GM18907 (cell line): ENCODE measurements around the gene DENND10.
"Not testable (repeated sequence)": the region's sequence is repeated elsewhere in the genome, so short reads cannot be mapped to it uniquely, and the experiment has no call there.

Experiments
- ATAC-seq: cut with Tn5 transposase; IDR thresholded peaks from one replicate; pipeline ENCODE4 v1.9.1; 2021; ENCODE audit warnings: mild to moderate bottlenecking, moderate library complexity; ENCODE audit not compliant: unreplicated experiment

The DENND10 gene

DNA sequence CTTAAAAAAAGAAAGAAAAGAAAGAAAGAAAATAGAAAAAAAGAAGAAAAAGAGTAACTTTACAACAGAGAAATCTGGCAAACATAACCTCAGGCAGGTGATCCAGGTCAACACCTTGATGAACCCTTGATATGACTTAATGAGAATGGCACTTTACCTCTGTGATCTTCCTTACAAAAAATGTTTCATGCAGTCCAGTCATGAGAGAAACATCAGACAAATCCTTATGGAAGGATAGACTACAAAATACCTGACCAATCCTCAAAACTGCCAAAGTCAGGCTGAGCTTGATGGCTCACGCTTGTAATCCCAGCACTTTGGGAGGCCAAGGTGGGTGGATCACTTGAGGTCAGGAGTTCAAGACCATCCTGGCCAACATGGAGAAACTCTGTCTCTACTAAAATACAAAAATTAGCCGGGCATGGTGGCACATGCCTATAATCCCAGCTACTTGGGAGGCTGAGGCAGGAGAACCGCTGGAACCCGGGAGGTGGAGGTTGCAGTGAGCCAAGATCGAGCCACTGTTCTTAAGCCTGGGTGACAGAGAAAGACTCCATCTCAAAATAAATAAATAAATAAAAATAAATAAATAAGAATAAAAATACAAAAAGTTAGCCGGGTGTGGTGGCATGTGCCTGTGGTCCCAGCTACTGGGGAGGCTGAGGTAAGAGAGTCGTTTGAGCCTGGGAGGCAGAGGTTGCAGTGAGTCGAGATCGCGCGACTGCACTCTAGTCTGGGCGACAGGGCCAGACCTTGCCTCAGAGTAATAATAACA, 7.1 kb upstream of the DENND10 start:
- not testable (repeated sequence) for ATAC-seq

DNA sequence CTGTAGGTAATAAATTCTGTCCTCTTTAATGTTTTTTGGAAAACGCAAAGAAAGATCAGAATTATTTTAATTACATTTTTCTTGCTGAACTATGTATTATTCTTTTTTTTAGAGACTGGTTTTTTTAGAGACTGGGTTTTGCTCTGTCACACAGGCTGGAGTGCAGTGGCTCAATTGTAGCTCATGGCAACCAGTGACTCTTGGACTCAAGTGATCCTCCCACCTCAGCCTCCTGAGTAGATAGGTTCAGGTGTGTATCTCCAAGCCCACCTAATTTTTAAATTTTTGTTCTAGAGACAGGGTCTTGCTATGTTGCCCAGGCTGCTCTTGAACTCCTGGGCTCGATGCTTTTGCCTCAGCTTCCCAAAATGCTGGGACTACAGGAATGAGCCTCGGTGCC, 5.3 kb upstream of the DENND10 start:
- ATAC-seq = no peak

GRCh38 chr10:119100434-119101238, 3.3 kb upstream of the DENND10 start:
- ATAC-seq = no peak

GRCh38 chr10:119101366-119102098, 2.4 kb upstream of the DENND10 start:
- no peak for ATAC-seq

- no peak for ATAC-seq
Observed at GRCh38 chr10:119103241-119103902, 541 bp upstream of the DENND10 start.

DNA sequence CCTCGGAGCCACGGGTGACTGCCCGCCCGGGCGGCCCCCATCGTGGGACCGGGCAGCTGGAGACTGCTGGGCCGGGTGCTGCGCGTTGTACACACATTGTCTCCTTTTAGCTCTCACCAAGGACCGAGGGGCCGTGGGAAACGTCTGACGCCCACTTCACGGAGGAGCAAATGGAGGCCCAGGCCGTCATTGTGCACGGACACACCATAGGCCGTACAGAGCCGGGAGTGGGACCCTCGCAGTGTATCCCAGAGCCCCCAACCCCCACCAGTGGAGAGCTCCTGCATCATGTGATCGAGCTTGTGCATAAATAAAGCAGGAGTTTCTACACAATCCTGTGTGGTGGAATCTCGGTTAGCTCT, 722 bp downstream of the DENND10 start:
- ATAC-seq = peak; percentile 46

- no peak for ATAC-seq
Observed at GRCh38 chr10:119105155-119105554, 1.2 kb downstream of the DENND10 start.

DNA sequence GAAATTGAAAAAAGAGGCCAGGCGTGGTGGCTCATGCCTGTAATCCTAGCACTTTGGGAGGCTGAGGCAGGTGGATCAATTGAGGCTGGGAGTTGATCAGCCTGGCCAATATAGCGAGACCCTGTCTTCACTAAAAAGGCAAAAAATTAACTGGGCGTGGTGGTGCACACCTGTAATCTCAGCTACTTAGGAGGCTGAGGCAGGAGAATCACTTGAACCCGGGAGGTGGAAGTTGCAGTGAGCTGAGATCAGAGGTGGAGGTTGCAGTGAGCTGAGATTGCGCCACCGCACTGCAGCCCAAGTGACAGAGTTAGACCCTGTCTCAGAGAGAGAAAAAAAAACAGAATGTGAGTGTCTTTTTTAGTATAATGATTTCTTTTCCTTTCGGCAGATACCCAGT, 2.0 kb downstream of the DENND10 start:
- ATAC-seq = not testable (repeated sequence)

DNA sequence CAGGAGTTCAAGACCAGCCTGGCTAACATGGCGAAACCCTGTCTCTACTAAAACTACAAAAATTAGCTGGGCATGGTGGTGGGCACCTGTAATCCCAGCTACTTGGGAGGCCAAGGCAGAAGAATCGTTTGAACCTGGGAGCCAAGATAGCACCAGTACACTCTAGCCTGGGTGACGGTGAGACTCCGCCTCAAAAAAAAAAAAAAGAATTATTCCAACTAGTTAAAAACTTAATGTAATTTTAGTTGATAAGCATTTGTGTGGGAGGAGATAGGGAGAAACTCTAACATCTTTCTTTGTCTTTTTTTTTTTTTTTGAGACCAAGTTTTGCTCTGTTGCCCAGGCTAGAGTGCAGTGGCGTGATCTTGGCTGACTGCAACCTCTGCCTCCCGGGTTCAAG, 3.2 kb downstream of the DENND10 start:
- not testable (repeated sequence) for ATAC-seq

DNA sequence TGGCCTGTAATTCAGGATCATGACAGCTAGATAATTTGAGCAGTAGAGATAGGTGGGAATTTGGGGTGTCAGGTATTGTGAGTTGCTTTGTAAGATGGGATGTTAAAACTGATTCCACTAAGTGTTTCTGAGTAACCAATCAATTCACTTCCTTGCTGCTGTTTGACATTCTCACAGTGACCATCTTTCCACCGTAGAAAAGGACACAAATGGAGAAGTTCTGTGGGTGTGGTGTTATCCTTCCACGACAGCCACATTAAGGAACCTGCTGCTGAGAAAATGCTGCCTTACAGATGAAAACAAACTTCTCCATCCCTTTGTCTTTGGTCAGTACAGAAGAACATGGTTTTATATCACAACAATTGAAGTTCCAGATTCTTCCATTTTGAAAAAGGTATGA, 3.9 kb downstream of the DENND10 start:
- not testable (repeated sequence) for ATAC-seq

- ATAC-seq = no peak
Observed at GRCh38 chr10:119112056-119112455, 8.1 kb downstream of the DENND10 start.

GRCh38 chr10:119113751-119114732, 10.1 kb downstream of the DENND10 start:
- ATAC-seq = no peak

DNA sequence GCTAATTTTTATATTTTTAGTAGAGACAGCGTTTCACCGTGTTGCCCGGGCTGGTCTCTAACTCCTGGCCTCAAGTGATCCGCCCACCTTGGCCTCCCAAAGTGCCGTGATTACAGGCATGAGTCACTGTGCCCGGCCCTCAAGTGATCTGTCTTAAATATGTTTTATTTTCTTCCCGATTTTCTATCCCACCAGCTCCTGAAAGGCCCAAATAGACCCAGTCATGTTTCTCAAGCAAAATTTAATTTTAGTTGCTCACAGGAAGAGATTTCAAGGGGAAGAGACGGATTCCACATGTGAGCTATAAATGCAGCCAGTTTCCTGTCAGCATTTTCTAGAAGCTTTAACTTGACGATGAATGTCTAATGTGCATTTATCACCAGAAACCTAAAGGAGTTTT, 12.0 kb downstream of the DENND10 start:
- ATAC-seq = no peak

DNA sequence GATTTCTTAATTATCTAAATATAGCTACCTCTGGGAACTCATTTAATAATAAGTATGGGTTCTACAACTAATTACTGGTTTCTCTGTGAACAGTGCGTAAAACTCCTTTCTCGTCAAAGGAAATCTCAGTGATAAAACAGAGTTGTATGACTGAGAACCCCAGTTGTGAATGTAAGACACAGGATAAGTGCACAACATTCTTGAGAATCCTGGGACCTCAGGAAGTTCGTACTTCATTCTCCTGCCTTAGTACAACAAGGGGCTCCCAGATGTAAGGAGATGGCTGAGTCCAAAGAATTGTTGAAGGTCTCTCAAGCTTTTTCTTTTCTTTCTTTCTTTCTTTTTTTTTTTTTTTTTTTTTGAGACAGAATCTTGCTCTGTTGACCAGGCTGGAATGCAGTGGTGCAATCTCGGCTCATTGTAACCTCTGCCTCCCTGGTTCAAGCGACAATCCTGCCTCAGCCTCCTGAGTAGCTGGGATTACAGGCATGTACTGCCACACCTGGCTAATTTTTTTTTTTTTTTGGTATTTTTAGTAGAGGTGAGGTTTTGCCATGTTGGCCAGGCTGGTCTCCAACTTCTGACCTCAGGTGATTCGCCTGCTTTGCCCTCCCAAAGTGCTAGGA, 12.5 kb downstream of the DENND10 start:
- no peak for ATAC-seq

GRCh38 chr10:119118231-119118630, 14.3 kb downstream of the DENND10 start:
- no peak for ATAC-seq

DNA sequence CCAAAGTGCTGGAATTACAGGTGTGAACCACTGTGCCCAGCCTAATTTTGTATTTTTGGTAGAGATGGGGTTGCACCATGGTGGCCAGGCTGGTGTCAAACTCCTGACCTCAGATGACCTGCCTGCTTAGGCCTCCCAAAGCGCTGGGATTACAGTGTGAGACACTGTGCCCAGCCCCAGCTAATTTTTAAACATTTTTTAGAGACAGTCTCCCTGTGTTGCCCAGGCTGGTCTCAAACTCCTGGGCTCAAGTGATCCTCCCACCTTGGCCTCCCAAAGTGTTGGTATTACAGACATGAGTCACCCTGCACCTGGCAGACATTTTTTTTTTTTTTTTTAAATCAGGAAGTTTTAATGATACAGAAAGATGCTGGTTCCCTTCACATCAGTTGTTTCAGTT, 15.5 kb downstream of the DENND10 start:
- no peak for ATAC-seq

GRCh38 chr10:119120413-119120867, 16.5 kb downstream of the DENND10 start:
- peak; percentile 89 for ATAC-seq

- no peak for ATAC-seq
Observed at GRCh38 chr10:119120875-119121274, 17.0 kb downstream of the DENND10 start.

- ATAC-seq = no peak
Observed at GRCh38 chr10:119125942-119126341, 22.0 kb downstream of the DENND10 start.
